ENCODE measurements around the gene SEC16A. TPM values are rescaled to one million over a fixed set of nuclear protein-coding genes. Genes with fewer than 3 reads are reported as not detected.

The SEC16A gene
- total RNA-seq, result 10 to 100 TPM; 56.0 to 85.3 TPM

DNA sequence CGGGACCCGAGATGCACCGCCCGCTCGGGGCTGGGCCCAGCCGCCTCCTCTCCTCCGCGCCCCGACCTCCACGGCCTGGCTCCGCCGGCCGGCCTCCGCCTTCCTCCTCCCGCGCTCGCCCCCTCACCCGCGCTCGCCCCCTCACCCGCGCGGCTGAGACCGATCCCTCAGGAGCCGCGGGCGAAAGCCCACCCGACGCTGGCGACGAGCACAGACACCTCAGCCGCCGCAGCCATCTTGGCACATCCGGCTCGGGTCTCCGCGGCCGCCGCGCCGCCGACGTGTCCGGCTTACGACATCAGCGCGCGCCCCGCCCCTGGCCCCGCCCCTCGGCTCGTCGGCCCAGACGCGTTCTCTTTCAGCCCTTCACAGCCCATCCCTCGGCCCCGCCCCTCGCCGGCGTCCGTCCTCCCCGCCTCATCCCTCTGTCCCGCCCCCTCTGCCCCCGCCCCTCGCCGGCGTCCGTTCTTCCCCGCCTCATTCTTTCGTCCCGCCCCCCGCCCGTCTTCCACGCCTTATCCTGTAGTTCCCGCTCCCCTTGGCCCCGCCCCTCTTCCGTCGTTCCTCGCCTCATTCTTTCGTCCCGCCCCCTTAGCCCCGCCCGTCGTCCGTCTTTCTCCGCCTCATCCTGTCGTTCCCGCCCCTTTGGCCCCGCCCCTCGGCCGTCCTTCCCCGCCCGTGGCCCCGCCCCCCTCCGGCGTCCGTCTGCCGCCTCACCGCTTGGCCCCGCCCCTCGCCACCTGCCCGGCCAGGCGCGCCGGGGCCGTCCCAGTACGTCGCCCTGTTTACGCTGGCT is at the start of gene SEC16A:
SEC16A (minus strand) TSS at position 248 of the 796 bp plus-strand sequence. CDS start 5,425 bp downstream, outside the sequence.
- Mint-ChIP-seq H3K36me3 (ENCODE audit: low read depth) (peaks cover 32% of the 10 kb centered on the region), H3K4me1 (peaks cover 9% of the 10 kb centered on the region), H3K9me3 (no peaks in the 10 kb centered on the region), H3K27me3 (no peaks in the 10 kb centered on the region), H3K27ac (peak within 1 kb of the TSS; percentile 91), H3K4me3 (peak within 1 kb of the TSS; percentile 91)
- ATAC-seq (replicated peaks), result peak; percentile 77

- no peak for ATAC-seq (replicated peaks)
These were observed 49.3 kb upstream of the SEC16A start for GRCh38 chr9:136531904-136532798.

DNA sequence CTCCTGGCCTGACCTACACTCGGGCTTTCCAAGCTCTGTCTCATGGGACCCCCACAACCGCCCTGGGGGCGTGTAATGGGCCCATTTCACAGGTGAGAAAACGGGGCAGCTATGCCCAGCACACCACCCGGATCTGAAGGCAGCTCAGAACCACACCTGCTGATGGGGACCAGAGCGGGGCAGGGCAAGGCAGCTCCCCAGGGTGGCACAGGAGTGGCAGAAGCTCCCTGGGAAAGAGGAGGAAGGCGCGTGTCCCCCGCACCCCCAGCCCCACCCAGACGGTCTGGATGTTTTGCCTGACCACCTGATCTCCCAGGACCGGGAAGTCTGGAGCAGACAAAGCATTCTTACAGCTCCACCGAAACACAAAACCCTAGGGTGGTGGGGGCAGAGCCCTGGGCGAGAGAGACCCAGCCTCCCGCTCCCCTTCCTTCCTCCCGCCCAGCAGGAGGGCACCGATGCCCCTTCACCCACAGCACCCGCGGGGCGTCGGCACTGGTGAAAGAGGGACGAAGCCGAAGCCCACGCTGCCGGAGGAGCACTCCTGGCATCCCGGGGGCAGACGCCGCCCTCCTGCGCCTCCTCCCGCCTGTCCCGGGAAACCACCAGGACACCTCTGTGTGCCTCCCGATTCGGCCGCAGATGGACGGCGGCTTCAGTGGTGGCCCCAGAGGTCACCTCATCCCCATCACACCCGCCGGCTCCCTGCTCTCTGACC is 48.5 kb upstream of the SEC16A start:
- Mint-ChIP-seq H3K4me3 (peak overlapping the region; percentile 16), H3K27ac (peak overlapping the region; percentile 81), H3K36me3 (ENCODE audit: low read depth) (peaks cover 12% of the 10 kb centered on the region), H3K27me3 (no peaks in the 10 kb centered on the region), H3K4me1 (peaks cover 4% of the 10 kb centered on the region), H3K9me3 (no peaks in the 10 kb centered on the region)
- ATAC-seq (replicated peaks), result no peak

More at GRCh38 chr9:136531904-136532798, 49.3 kb upstream of the SEC16A start:
- H3K27me3 Mint-ChIP-seq, result no peaks in the 10 kb centered on the region
- peaks cover 15% of the 10 kb centered on the region for H3K36me3 Mint-ChIP-seq (ENCODE audit: low read depth)
- H3K27ac Mint-ChIP-seq, result peak overlapping the region; percentile 75
- peaks cover 4% of the 10 kb centered on the region for H3K4me1 Mint-ChIP-seq
- no peaks in the 10 kb centered on the region for H3K9me3 Mint-ChIP-seq
- peak overlapping the region; percentile 72 for H3K4me3 Mint-ChIP-seq

DNA sequence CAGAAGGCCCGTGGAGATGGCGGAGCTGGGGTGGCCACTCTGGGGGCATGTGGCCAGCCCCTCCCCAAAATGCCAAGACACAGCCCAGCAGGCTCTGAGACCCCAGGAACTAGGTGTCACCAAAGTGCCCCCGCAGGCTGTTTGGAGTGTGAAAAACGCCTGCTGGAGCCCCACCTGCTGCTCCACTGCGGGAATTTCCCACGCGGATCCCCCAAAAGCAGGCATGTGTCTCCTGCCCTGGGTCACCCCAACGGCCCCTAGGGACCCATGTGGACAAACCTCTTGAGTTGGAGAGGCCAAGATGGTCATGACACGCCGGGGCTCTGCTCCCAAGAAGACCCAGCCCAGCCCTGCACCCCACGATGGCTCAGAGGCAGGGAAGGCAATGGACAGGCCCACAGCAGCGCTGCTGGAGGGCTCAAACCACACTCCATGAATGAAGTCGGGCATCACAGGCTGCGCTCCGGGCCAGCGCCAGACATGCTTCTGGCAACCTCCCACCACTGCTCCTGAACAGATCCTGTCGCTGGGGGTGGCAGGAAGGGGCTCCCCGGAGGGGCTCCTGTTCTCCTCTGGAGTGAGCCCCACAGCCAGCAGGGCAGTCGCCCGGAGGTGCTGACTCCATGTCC is 47.7 kb upstream of the SEC16A start:
- ATAC-seq (replicated peaks), result no peak
- Mint-ChIP-seq H3K27me3 (no peaks in the 10 kb centered on the region), H3K9me3 (no peaks in the 10 kb centered on the region), H3K27ac (peak overlapping the region; percentile 81), H3K36me3 (ENCODE audit: low read depth) (peaks cover 12% of the 10 kb centered on the region), H3K4me1 (peaks cover 4% of the 10 kb centered on the region), H3K4me3 (peak overlapping the region; percentile 16)

- no peak for ATAC-seq (replicated peaks)
- Mint-ChIP-seq H3K4me3 (no peak overlapping the region), H3K27me3 (no peaks in the 10 kb centered on the region), H3K4me1 (peaks cover 4% of the 10 kb centered on the region), H3K27ac (no peak overlapping the region), H3K9me3 (no peaks in the 10 kb centered on the region), H3K36me3 (ENCODE audit: low read depth) (peaks cover 12% of the 10 kb centered on the region)
These were observed 46.9 kb upstream of the SEC16A start for GRCh38 chr9:136529516-136530460.

DNA sequence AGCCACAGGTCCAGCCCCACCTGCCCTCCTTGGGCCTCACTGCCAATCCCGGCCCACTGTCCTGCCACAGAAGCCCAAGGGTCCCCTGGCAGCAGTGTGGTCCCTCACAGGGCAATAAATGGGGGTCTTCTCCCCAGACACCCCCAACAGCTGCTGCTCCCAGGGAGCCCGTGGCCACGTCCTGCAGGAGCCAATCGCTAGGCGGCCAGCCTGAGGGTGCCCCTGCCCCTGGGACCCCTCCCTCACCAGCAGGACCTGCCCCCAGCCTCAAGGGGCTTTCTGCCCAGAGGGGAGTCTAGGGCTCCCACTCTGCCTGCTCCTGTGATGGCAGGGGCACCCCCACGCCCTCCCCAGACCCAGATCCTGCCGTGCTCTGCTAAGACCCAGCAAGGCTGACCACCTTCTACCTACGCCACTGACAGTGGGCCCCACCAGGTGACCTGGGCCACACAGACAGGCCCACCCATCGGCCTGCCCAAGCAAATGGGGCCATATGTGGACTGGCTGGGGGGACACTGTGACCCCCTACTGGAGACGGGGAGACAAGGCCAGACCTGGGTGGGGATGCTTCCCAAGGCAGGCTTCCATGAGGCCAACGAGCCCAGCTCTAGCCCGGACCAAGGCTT is 46.0 kb upstream of the SEC16A start:
- Mint-ChIP-seq H3K9me3 (no peaks in the 10 kb centered on the region), H3K27ac (no peak overlapping the region), H3K4me3 (no peak overlapping the region), H3K36me3 (ENCODE audit: low read depth) (peaks cover 9% of the 10 kb centered on the region), H3K27me3 (no peaks in the 10 kb centered on the region), H3K4me1 (peaks cover 4% of the 10 kb centered on the region)
- ATAC-seq (replicated peaks), result no peak

DNA sequence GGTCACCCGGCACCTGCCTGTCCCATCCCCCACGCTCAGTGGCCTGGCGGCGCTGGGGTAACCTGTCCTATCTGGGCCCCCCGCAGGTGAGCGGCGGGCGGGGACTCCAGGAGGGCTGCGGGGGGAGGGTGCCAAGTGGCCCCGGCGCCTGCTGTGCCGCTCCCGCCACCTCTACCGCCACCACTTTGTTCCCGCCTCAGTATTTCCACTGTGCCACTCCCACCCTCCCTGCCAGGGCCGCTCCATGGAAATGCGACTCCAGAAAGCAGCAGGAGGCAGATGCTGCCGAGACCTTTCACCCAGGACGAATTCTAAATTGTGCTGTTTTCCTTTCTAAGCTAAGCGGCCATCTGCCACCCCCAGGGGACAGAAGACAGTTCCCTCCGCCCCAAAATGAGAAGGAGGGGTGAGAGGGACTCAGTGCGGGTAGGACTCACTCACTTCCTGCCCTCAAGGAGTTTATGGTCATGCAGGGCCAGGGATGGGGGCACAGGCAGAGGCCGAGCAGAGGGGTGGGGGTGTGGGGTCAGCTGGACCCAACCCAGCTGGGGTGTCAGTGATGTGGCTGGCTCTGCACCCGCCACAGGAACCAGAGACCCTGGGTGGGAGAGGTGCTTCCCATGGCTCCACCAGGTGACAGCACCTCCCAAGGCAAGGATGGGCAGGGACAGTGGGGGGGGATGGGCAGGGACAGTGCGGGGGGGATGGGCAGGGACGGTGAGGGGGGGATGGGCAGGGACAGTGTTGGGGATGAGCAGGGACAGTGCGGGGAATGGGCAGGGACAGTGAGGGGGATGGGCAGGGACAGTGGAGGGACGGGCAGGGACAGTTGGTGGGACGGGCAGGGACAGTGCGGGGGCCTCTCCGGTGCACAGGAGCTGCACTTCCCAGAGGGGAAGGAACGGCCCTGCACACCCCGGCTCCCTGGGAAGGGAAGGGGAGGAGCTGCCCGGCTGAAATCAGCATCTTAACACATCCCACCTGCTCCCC is 45.2 kb upstream of the SEC16A start:
- Mint-ChIP-seq H3K27ac (no peak overlapping the region), H3K27me3 (no peaks in the 10 kb centered on the region)
- no peak for ATAC-seq (replicated peaks)

GRCh38 chr9:136527131-136527530 is 44.3 kb upstream of the SEC16A start:
- Mint-ChIP-seq H3K4me1 (peaks cover under 1% of the 10 kb centered on the region), H3K36me3 (ENCODE audit: low read depth) (peaks cover 8% of the 10 kb centered on the region), H3K4me3 (no peak overlapping the region), H3K9me3 (no peaks in the 10 kb centered on the region), H3K27me3 (no peaks in the 10 kb centered on the region), H3K27ac (no peak overlapping the region)
- ATAC-seq (replicated peaks), result no peak

More for the DNA sequence above, 45.2 kb upstream of the SEC16A start:
- Mint-ChIP-seq H3K4me3 (no peak overlapping the region), H3K4me1 (peaks cover 4% of the 10 kb centered on the region), H3K36me3 (ENCODE audit: low read depth) (peaks cover 8% of the 10 kb centered on the region), H3K9me3 (no peaks in the 10 kb centered on the region)

DNA sequence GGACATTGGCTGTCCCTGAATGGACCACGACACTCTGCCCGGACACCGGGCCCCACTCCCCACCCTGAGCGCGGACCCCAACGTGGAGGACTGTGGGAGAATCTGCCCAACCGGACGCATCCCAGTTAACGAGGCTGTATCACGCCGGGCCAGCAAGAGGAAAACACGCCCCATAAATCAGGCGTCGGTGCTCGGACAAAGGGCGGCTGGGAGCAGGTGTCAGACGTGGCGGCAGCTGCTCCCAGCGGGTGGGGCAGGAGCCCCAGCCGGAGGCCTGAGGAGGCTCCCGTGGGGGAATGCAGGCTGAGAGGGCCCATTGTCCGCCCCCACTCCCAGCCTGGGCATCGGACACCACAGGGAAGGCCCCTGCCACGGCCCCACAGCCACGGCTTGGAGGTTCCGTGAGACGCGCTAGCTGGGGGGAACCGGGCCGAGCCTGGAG is 43.8 kb upstream of the SEC16A start:
- Mint-ChIP-seq H3K4me1 (no peaks in the 10 kb centered on the region), H3K27ac (no peak overlapping the region), H3K27me3 (no peaks in the 10 kb centered on the region), H3K36me3 (ENCODE audit: low read depth) (peaks cover 11% of the 10 kb centered on the region), H3K9me3 (no peaks in the 10 kb centered on the region), H3K4me3 (no peak overlapping the region)
- ATAC-seq (replicated peaks), result no peak

GRCh38 chr9:136525841-136526499 is 43.1 kb upstream of the SEC16A start:
- peaks cover 11% of the 10 kb centered on the region for H3K36me3 Mint-ChIP-seq (ENCODE audit: low read depth)
- no peak overlapping the region for H3K27ac Mint-ChIP-seq
- no peaks in the 10 kb centered on the region for H3K4me1 Mint-ChIP-seq
- no peak overlapping the region for H3K4me3 Mint-ChIP-seq
- no peaks in the 10 kb centered on the region for H3K9me3 Mint-ChIP-seq
- ATAC-seq (replicated peaks), result no peak
- no peaks in the 10 kb centered on the region for H3K27me3 Mint-ChIP-seq

- H3K9me3 Mint-ChIP-seq, result no peaks in the 10 kb centered on the region
- no peak for ATAC-seq (replicated peaks)
- no peak overlapping the region for H3K4me3 Mint-ChIP-seq
- no peak overlapping the region for H3K27ac Mint-ChIP-seq
- peaks cover 11% of the 10 kb centered on the region for H3K36me3 Mint-ChIP-seq (ENCODE audit: low read depth)
- H3K27me3 Mint-ChIP-seq, result no peaks in the 10 kb centered on the region
- no peaks in the 10 kb centered on the region for H3K4me1 Mint-ChIP-seq
These were observed 42.4 kb upstream of the SEC16A start for GRCh38 chr9:136525207-136525606.
